GM23338 (cell line): ENCODE measurements around the gene HAO1. TPM values are rescaled to one million over a fixed set of nuclear protein-coding genes. Genes with fewer than 3 reads are reported as not detected.

ENCODE experiments used
- ATAC-seq: fragments of 200-7000 bp; cut with Tn5 transposase; 3 replicates; pipeline ENCODE4 v1.9.1; 2020
- DNase-seq: peaks from one replicate; pipeline ENCODE4 v3.0.0-alpha.2; 2015; ENCODE audit warnings: low spot score
- H2AFZ ChIP-seq: fragments of 200-600 bp; sonication (generic); 2 replicates; pipeline ENCODE4 v1.8.0; 2016; ENCODE audit warnings: antibody characterized with exemption, mild to moderate bottlenecking, moderate library complexity
- H3F3A ChIP-seq: fragments of 200-600 bp; sonication (generic); replicated peaks from 2 replicates; pipeline ENCODE4 v1.8.0; 2017; ENCODE audit warnings: antibody characterized with exemption, mixed run types, low read depth
- H3K27ac ChIP-seq: fragments of 200-600 bp; sonication (generic); 2 replicates; pipeline ENCODE4 v1.6.1; 2016; ENCODE audit warnings: low read depth
- H3K27me3 ChIP-seq: fragments of 200-600 bp; sonication (generic); 2 replicates; pipeline ENCODE4 v1.8.0; 2016; ENCODE audit warnings: mild to moderate bottlenecking, mixed run types, moderate library complexity; ENCODE audit not compliant: insufficient read depth
- H3K36me3 ChIP-seq: fragments of 200-600 bp; sonication (generic); 2 replicates; pipeline ENCODE4 v1.8.0; 2016; ENCODE audit warnings: mild to moderate bottlenecking; ENCODE audit not compliant: insufficient read depth
- H3K4me1 ChIP-seq: fragments of 200-600 bp; sonication (generic); 2 replicates; pipeline ENCODE4 v1.8.0; 2016; ENCODE audit warnings: mild to moderate bottlenecking, moderate library complexity; ENCODE audit not compliant: insufficient read depth
- H3K4me2 ChIP-seq: fragments of 200-600 bp; sonication (generic); 2 replicates; pipeline ENCODE4 v1.7.1; 2017; ENCODE audit warnings: mixed run types
- H3K4me3 ChIP-seq: fragments of 200-600 bp; sonication (generic); 2 replicates; pipeline ENCODE4 v1.6.1; 2016; ENCODE audit warnings: mixed run types
- H3K79me2 ChIP-seq: fragments of 200-600 bp; sonication (generic); replicated peaks from 2 replicates; pipeline ENCODE4 v1.8.0; 2017; ENCODE audit warnings: mild to moderate bottlenecking; ENCODE audit not compliant: insufficient read depth
- H3K9me2 ChIP-seq: fragments of 200-600 bp; sonication (generic); 2 replicates; pipeline ENCODE4 v1.8.0; 2017; ENCODE audit not compliant: insufficient read depth
- H4K20me1 ChIP-seq: fragments of 200-600 bp; sonication (generic); replicated peaks from 2 replicates; pipeline ENCODE4 v1.8.0; 2017; ENCODE audit warnings: mild to moderate bottlenecking; ENCODE audit not compliant: insufficient read depth
- H3K27ac Mint-ChIP-seq: 2 replicates; pipeline ENCODE4 v1.8.0; 2020; ENCODE audit warnings: inconsistent platforms, mild to moderate bottlenecking, moderate library complexity, mixed read lengths
- H3K27me3 Mint-ChIP-seq: 3 replicates; pipeline ENCODE4 v1.8.0; 2022; ENCODE audit warnings: low read depth, mild to moderate bottlenecking, moderate library complexity, mixed read lengths, inconsistent platforms; ENCODE audit not compliant: insufficient read depth, poor library complexity
- H3K36me3 Mint-ChIP-seq: 3 replicates; pipeline ENCODE4 v1.8.0; 2021; ENCODE audit warnings: low read depth, mild to moderate bottlenecking, inconsistent platforms, moderate library complexity, mixed read lengths
- H3K4me1 Mint-ChIP-seq: 3 replicates; pipeline ENCODE4 v1.8.0; 2020; ENCODE audit warnings: mild to moderate bottlenecking, inconsistent platforms, mixed read lengths
- H3K4me3 Mint-ChIP-seq: 3 replicates; pipeline ENCODE4 v1.8.0; 2021; ENCODE audit warnings: moderate library complexity, mild to moderate bottlenecking, inconsistent platforms, mixed read lengths
- H3K9me3 Mint-ChIP-seq: 3 replicates; pipeline ENCODE4 v1.8.0; 2020; ENCODE audit warnings: moderate library complexity, mild to moderate bottlenecking, inconsistent platforms, mixed read lengths
- EZH2 ChIP-seq: fragments of 200-600 bp; sonication (generic); IDR thresholded peaks from one replicate; pipeline ENCODE4 v1.8.0; 2017; ENCODE audit warnings: antibody characterized with exemption, mild to moderate bottlenecking, low read depth; ENCODE audit not compliant: unreplicated experiment
- EZH2phosphoT487 ChIP-seq: fragments of 200-600 bp; sonication (generic); IDR thresholded peaks from one replicate; pipeline ENCODE4 v1.8.1; 2018; ENCODE audit warnings: antibody characterized with exemption; ENCODE audit not compliant: unreplicated experiment
- JUNB ChIP-seq: IDR thresholded peaks from one replicate; pipeline ENCODE4 v1.6.1; 2016; ENCODE audit warnings: antibody characterized with exemption; ENCODE audit not compliant: unreplicated experiment
- NANOG ChIP-seq: IDR thresholded peaks from 2 replicates; pipeline ENCODE4 v1.6.1; 2016; ENCODE audit warnings: antibody characterized with exemption, borderline replicate concordance
- POLR2AphosphoS5 ChIP-seq: IDR thresholded peaks from 2 replicates; pipeline ENCODE4 v1.6.1; 2016; ENCODE audit warnings: antibody characterized with exemption, low read depth
- ZNF462 ChIP-seq: fragments of 250-450 bp; sonication (Bioruptor Pico); IDR thresholded peaks from 2 replicates; pipeline ENCODE4 v1.5.0; 2020; ENCODE audit warnings: mild to moderate bottlenecking, moderate library complexity
- polyA plus RNA-seq: library from polyadenylated mRNA; unstranded; fragments of >200 nt; fragmentation: Nextera tagmentation; extraction: Ambion mirVana; gene quantifications from 2 replicates; pipeline ENCODE4 v1.2.1, GENCODE V29; 2016
- total RNA-seq: library from RNA; depleted of rRNA; stranded (reverse); fragments of >200 nt; shearing (Covaris generic); gene quantifications from 2 replicates; pipeline ENCODE4 v1.2.3, GENCODE V29; 2014

HAO1 gene
- total and polyA plus RNA-seq, 2 experiments from 2014 or later: not detected

- TF ChIP-seq ZNF462 (CRISPR knock-in tag): no peak
- TF ChIP-seq JUNB: no peak
- TF ChIP-seq EZH2phosphoT487: no peak
- TF ChIP-seq POLR2AphosphoS5: no peak
Observed at GRCh38 chr20:7882076-7882475, 58.2 kb downstream of the HAO1 start (continued).

- H3K4me3 ChIP-seq: no peak overlapping the region
- no peak overlapping the region for H3K4me2 ChIP-seq
- no peak overlapping the region for H3K27ac Mint-ChIP-seq
- H3K4me1 Mint-ChIP-seq: no peaks in the 10 kb centered on the region; the same call in 1 of the 3 replicates
- H3K79me2 ChIP-seq: no peaks in the 10 kb centered on the region
- no peaks in the 10 kb centered on the region for H3K9me2 ChIP-seq
- H3K27me3 ChIP-seq: no peaks in the 10 kb centered on the region
- no peak overlapping the region for H3K4me3 Mint-ChIP-seq
- no peaks in the 10 kb centered on the region for H3F3A ChIP-seq
- no peaks in the 10 kb centered on the region for H3K27me3 Mint-ChIP-seq
- no peak for ATAC-seq
- no peaks in the 10 kb centered on the region for H3K36me3 Mint-ChIP-seq
- H3K36me3 ChIP-seq: no peaks in the 10 kb centered on the region
- H4K20me1 ChIP-seq: no peaks in the 10 kb centered on the region
- H3K4me1 ChIP-seq: no peaks in the 10 kb centered on the region
- TF ChIP-seq NANOG: no peak
- TF ChIP-seq EZH2phosphoT487: no peak
- no peak for TF ChIP-seq EZH2
- DNase-seq: no peak
- H3K9me3 Mint-ChIP-seq: no peaks in the 10 kb centered on the region
- H3K27ac ChIP-seq: no peak overlapping the region
- no peak overlapping the region for H2AFZ ChIP-seq
Observed at GRCh38 chr20:7881551-7881950, 58.7 kb downstream of the HAO1 start.
